Neural progenitor cell (in vitro differentiated cells): ENCODE data around the gene PTGDR.

Source experiments
- EZH2 ChIP-seq: fragments of 200-600 bp; sonication (generic); IDR thresholded peaks from 2 replicates; pipeline ENCODE4 v1.6.1; 2017; ENCODE audit warnings: antibody characterized with exemption, mild to moderate bottlenecking, moderate library complexity
- TF ChIP-seq, protein P1 (sequence below): fragments of 200-600 bp; sonication (generic); IDR thresholded peaks from 2 replicates; pipeline ENCODE4 v1.5.1; 2017; ENCODE audit warnings: antibody characterized with exemption, mild to moderate bottlenecking

DNA sequence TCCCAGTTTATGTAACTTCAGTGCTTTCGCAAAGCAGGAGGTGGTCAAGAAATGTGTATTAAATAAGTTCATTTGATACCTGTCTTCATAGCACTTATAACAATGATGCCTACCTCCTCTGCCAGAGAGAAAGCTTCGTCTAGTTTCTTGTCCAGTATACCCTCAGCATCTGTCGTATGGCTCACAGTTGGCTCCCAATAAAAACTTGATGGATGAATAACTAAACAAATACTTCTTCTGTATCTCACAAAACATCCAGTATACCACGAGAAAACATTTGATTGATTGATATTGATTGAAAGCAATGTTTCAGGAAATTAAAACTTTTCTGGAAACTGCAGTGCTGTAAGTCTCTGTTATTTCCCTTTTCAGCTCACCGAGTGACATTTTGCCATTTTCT is 26.9 kb upstream of the PTGDR start:
- TF ChIP-seq, protein P1, sequence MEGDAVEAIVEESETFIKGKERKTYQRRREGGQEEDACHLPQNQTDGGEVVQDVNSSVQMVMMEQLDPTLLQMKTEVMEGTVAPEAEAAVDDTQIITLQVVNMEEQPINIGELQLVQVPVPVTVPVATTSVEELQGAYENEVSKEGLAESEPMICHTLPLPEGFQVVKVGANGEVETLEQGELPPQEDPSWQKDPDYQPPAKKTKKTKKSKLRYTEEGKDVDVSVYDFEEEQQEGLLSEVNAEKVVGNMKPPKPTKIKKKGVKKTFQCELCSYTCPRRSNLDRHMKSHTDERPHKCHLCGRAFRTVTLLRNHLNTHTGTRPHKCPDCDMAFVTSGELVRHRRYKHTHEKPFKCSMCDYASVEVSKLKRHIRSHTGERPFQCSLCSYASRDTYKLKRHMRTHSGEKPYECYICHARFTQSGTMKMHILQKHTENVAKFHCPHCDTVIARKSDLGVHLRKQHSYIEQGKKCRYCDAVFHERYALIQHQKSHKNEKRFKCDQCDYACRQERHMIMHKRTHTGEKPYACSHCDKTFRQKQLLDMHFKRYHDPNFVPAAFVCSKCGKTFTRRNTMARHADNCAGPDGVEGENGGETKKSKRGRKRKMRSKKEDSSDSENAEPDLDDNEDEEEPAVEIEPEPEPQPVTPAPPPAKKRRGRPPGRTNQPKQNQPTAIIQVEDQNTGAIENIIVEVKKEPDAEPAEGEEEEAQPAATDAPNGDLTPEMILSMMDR: no peak
- TF ChIP-seq EZH2: no peak
